Activated CD8-positive, alpha-beta memory T cell treated with anti-CD3 and anti-CD28 coated beads for 48 hours (primary cell): ENCODE data around the gene MOCOS.

Source experiments
- DNase-seq, 3 experiments: peaks; one replicate each; pipeline ENCODE4 v3.0.0-alpha.2; 2020; ENCODE audit warnings: low read depth in 2 of 3, low spot score in 2 of 3

MOCOS gene

DNA sequence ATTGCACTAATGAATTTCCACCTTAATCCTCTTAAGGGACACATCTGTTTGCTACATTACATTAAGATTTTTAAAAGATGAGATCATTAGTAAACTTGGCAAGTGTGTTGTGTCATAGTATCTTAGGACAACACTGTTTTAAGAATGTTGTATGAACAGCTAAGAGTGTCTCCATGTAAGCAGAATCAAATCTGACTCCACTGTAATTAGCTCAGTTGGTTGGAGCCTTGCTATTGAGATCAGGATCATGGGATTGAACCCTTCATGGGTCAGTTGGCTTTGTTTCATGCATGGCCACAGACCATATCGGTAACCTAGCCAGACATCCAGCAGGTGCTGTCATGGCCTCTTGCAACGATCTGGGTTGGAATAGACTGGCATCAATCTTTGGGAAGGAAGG is 115.4 kb downstream of the MOCOS start:
- DNase-seq, result no peak

- no peak for DNase-seq
Observed at GRCh38 chr18:36303211-36303844, 116.0 kb downstream of the MOCOS start.

DNA sequence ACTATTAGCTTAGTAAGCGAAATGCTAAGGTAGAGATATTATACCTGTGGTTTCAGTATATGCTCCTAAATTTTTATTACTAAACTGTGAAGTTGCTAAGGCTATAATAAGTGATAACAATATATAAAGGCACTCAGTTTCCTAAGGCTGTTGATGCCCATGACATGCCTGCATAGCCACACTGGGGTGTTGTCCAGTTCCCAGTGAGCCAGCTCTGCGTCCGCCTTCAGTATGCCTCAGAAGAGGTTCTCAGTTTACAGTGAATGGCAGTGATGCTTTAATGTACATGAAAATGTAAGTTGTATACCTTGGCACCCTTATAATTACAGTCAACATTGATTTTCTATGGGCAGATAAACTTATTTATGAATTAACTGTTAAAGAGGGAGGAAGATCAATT is 117.4 kb downstream of the MOCOS start:
- DNase-seq, result no peak

- DNase-seq, result no peak
Observed at GRCh38 chr18:36305375-36305774, 118.1 kb downstream of the MOCOS start.

- no peak for DNase-seq
Observed at GRCh38 chr18:36307513-36307912, 120.2 kb downstream of the MOCOS start.

- DNase-seq, result no peak
Observed at GRCh38 chr18:36308711-36309435, 121.6 kb downstream of the MOCOS start.

DNA sequence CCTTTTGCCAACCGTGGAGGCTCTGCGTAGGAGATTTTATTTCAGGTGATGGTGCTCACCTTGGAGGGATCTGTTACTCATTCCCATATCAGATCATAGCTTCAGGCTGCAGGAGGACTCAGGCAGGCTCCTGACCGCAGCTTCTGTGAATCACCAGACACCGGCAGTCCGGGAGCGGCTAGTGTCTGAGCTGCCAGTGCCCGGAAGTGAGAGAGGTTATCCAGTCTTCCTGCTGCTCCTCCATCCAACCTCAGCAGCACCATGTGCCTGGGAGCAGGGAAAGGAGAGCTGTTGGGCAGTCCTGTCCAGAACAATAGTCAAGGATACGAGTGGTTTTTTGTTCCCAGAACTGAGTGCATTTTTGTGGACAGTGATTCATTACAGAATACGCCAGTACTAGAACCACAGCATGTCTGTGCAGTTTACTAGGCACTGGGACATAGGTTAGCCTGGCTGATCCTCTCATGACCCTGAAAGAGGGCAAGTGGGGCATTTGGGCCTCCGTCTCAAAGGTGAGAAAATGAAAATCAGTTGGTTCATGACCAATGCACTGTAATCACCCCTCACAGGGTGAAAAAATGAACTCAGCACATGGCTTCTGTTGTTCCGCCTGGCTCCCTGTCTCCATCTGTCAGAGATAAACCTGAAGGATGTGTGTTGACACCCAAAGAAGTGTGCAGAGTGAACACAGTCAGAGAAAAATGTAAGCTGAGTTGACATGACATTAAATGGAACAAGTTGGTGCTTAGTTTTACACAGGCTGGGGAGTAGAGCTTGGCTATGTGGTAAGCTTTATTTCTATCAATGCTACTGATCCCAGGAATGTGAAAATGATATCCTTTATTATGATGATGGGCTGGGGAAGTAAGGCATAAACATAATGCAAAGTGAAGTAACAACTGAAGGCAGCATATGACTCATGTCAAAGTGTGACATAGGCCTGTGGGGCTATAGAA is 122.4 kb downstream of the MOCOS start:
- DNase-seq, result no peak

- DNase-seq, result no peak
Observed at GRCh38 chr18:36311026-36311570, 123.8 kb downstream of the MOCOS start.

DNA sequence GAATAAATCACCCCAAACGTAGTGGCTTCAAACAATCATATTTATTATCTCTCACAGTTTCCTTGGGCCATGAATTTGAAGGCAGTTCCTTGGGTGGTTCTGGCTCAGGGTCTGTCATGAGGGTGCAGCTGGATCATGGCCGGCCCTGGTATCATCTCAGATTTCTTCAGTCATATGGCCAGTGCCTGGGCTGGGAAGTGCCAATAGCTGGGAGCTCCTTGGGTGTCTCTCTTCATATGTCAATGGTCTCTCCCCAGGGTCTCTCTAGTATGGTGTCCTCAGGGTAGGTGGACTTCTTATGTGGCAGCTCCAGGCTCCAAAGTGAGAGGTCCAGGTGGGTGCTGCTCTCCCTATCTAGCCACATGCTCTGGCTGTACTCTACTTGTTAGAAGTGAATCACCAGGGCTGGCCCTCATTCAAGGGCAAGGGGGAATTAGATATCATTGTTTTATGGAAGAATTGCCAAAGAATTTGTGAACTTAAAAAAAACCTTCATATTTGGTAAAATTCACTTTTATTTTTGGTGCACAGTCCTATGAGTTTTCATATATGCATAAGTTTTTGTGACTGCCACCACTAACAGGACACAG is 125.6 kb downstream of the MOCOS start:
- DNase-seq, result no peak

GRCh38 chr18:36314098-36314497 is 126.8 kb downstream of the MOCOS start:
- no peak for DNase-seq

GRCh38 chr18:36314754-36315153 is 127.5 kb downstream of the MOCOS start:
- no peak for DNase-seq

- no peak for DNase-seq
Observed at GRCh38 chr18:36315736-36316135, 128.4 kb downstream of the MOCOS start.

DNA sequence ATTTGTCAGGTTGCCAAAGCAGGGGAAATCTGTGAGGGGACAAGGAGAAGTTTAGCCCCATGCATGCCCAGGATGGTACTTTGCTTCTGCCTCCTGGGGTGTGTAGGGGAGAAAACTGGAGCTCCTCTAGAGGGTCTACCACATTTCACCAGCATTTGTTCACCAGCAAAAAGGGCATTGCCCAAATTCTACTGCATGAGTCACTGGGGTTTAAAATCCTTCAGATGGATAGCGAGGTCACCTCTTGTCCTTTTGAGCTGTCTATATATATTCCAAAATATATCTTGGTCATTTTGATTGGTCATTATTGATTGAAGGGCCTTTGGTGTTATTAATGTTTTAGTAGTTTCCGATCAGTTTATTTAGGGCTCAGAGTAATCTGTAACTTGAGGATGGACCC is 128.9 kb downstream of the MOCOS start:
- no peak for DNase-seq
